Mucosa of descending colon (tissue), 3 donors: ENCODE data around the gene PRPF38A. TPM values are rescaled to one million over a fixed set of nuclear protein-coding genes. Genes with fewer than 3 reads are reported as not detected.

ENCODE experiments used
- ATAC-seq: fragments of 200-7000 bp; cut with Tn5 transposase; one replicate; pipeline ENCODE4 v1.9.1; 2020; ENCODE audit warnings: mild to moderate bottlenecking, moderate library complexity
- DNase-seq, 3 donors: peaks; one replicate each; pipeline ENCODE4 v3.0.0-alpha.2; 2020
- H3K36me3 ChIP-seq: fragments of 200-600 bp; one replicate; pipeline ENCODE4 v1.8.0; 2021; ENCODE audit warnings: low read depth, mild to moderate bottlenecking
- H3K4me1 ChIP-seq: fragments of 200-600 bp; one replicate; pipeline ENCODE4 v1.8.0; 2021; ENCODE audit warnings: low read depth, mild to moderate bottlenecking
- H3K4me3 ChIP-seq: fragments of 200-600 bp; one replicate; pipeline ENCODE4 v1.8.0; 2021; ENCODE audit warnings: mild to moderate bottlenecking
- H3K9me3 ChIP-seq: fragments of 200-600 bp; one replicate; pipeline ENCODE4 v1.8.0; 2021; ENCODE audit warnings: mild to moderate bottlenecking
- intact Hi-C, 2 donors: fragments of 100-400 bp; cut with DNase I in 1 of 2; cut with micrococcal nuclease in 1 of 2; formaldehyde crosslinking; loops; one replicate each; pipeline versions ENCODE4 v1.11.0 to v1.11.1; 2022; cut with DNase I, micrococcal nuclease
- total RNA-seq, 3 donors: library from RNA; stranded (reverse); fragmentation: NEBNext Ultra II Directional in 2 of 3; extraction: Animal tissue kit (Norgen Biotek cat#: 25700) in 2 of 3; gene quantifications; one replicate each; pipeline versions ENCODE4 v1.2.1 to v1.2.4, GENCODE V29; 2021 to 2023
- TF ChIP-seq, protein P1 (sequence below): fragments of 200-600 bp; IDR thresholded peaks from one replicate; pipeline ENCODE4 v1.8.0; 2022; ENCODE audit warnings: antibody characterized with exemption, mild to moderate bottlenecking
- donor health status: DM: no; HTN: no; CAD: no; lungs with moderate emphysema.
- donor health status: DM: no; HTN: no; CAD: no.
- donor health status: DM: no; HTN: yes; CAD: no.

The PRPF38A gene
- total RNA-seq, 3 donors from 2014 or later: 44.9 to 58.2 (median 45.2) TPM

DNA sequence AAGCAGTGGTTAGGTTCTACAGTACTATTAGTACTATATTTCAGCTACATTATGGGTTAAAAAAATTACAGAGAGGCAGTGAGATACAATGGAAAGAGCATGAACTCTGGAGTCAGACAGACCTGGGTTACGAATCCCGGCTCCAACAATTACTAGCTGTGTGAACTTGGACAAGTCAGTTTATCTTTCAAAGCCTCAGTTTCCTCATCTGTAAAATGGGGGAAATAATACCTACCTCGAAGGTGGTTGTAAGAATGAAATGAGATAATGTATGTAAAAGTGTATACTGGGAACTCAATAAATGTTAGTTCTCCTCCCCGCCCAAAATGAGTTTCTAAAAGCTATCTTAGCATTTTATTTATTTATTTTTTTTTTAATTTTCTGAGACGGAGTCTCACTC is 59.5 kb downstream of the PRPF38A start:
- H3K9me3 ChIP-seq: no peaks in the 10 kb centered on the region
- H3K36me3 ChIP-seq: no peaks in the 10 kb centered on the region
- intact Hi-C loops: no loop called here
- H3K4me1 ChIP-seq: no peaks in the 10 kb centered on the region
- DNase-seq (no peak), ATAC-seq (no peak)
- H3K4me3 ChIP-seq: no peak overlapping the region
- TF ChIP-seq, protein P1, sequence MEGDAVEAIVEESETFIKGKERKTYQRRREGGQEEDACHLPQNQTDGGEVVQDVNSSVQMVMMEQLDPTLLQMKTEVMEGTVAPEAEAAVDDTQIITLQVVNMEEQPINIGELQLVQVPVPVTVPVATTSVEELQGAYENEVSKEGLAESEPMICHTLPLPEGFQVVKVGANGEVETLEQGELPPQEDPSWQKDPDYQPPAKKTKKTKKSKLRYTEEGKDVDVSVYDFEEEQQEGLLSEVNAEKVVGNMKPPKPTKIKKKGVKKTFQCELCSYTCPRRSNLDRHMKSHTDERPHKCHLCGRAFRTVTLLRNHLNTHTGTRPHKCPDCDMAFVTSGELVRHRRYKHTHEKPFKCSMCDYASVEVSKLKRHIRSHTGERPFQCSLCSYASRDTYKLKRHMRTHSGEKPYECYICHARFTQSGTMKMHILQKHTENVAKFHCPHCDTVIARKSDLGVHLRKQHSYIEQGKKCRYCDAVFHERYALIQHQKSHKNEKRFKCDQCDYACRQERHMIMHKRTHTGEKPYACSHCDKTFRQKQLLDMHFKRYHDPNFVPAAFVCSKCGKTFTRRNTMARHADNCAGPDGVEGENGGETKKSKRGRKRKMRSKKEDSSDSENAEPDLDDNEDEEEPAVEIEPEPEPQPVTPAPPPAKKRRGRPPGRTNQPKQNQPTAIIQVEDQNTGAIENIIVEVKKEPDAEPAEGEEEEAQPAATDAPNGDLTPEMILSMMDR: no peak

GRCh38 chr1:52469108-52469507 is 64.7 kb downstream of the PRPF38A start:
- no peaks in the 10 kb centered on the region for H3K4me1 ChIP-seq
- TF ChIP-seq, protein P1: no peak
- DNase-seq (no peak), ATAC-seq (no peak)
- H3K36me3 ChIP-seq: no peaks in the 10 kb centered on the region
- H3K4me3 ChIP-seq: no peak overlapping the region
- intact Hi-C loops: no loop called here
- H3K9me3 ChIP-seq: no peaks in the 10 kb centered on the region

Other genes with a start within 250 kb of the PRPF38A start
- gene CC2D1B, start 38.4 kb upstream of the PRPF38A start, total RNA-seq: 10 to 100 TPM; 38.0 to 43.6 (median 40.4) TPM
- gene ORC1, start 179 bp upstream of the PRPF38A start, total RNA-seq: 1 to 10 TPM; 1.1 to 7.6 (median 2.1) TPM
- 10 to 100 TPM; 17.9 to 51.7 (median 20.8) TPM for gene TUT4, start 148.5 kb downstream of the PRPF38A start, total RNA-seq
- gene GPX7, start 197.8 kb downstream of the PRPF38A start, total RNA-seq: 1 to 10 TPM in 2 of 3 donors, under 1 TPM in 1; 0.46 to 7.8 (median 4.0) TPM
- under 1 TPM in 2 of 3 donors, not detected in 1; 0.72 to 0.78 TPM for gene SHISAL2A, start 228.6 kb downstream of the PRPF38A start, total RNA-seq